SK-N-SH (cell line): ENCODE results near the gene EFCAB6. TPM values are rescaled to one million over a fixed set of nuclear protein-coding genes. Genes with fewer than 3 reads are reported as not detected.

ENCODE experiments used
- CTCF ChIA-PET: fragments of 300-600, 350-600 bp; formaldehyde crosslinking; extraction: SDS; loops from one replicate; lab custom pipeline; 2021; lab: Yijun Ruan, JAX
- POLR2A ChIA-PET: fragments of 350-600 bp; sonication (Branson Sonifier 250); formaldehyde crosslinking; extraction: SDS; loops from one replicate; lab custom pipeline; 2020; ENCODE audit warnings: antibody characterized with exemption, inconsistent platforms; lab: Yijun Ruan, JAX
- DNase-seq: peaks from one replicate; pipeline ENCODE4 v3.0.0; 2012
- H2AFZ ChIP-seq: fragments of 200-600 bp; sonication (generic); 2 replicates; pipeline ENCODE4 v1.8.1; 2016; ENCODE audit warnings: antibody characterized with exemption, mild to moderate bottlenecking, low read depth
- H3F3A ChIP-seq: fragments of 200-600 bp; sonication (generic); replicated peaks from 2 replicates; pipeline ENCODE3; 2016; ENCODE audit warnings: antibody characterized with exemption, mild to moderate bottlenecking; ENCODE audit not compliant: insufficient read depth
- H3K27ac ChIP-seq, 2 experiments: fragments of 200-500 bp in 1 of 2; fragments of 200-600 bp in 1 of 2; sonication (Bioruptor generic) in 1 of 2; sonication (generic), shearing (Covaris generic) in 1 of 2; 2 replicates each; pipeline versions ENCODE4 v1.5.1 to v1.6.1; 2014 to 2016; ENCODE audit warnings: low read depth in 2 of 2, inconsistent platforms in 1 of 2, low read length in 1 of 2, mild to moderate bottlenecking in 1 of 2, mixed read lengths in 1 of 2
- H3K27me3 ChIP-seq: fragments of 200-600 bp; sonication (generic), shearing (Covaris generic); 2 replicates; pipeline ENCODE4 v1.6.1; 2016; ENCODE audit warnings: mixed run types; ENCODE audit not compliant: insufficient read depth
- H3K36me3 ChIP-seq, 2 experiments: fragments of 200-500 bp in 1 of 2; fragments of 200-600 bp in 1 of 2; sonication (Bioruptor generic) in 1 of 2; sonication (generic) in 1 of 2; replicated peaks in 1 of 2; 2 replicates each; pipeline versions ENCODE3 to v1.5.1; 2014 to 2016; ENCODE audit warnings: low read length in 1 of 2, mild to moderate bottlenecking in 1 of 2; ENCODE audit not compliant: insufficient read depth in 2 of 2, control insufficient read depth in 1 of 2
- H3K4me1 ChIP-seq, 2 experiments: fragments of 200-500 bp in 1 of 2; fragments of 200-600 bp in 1 of 2; sonication (Bioruptor generic) in 1 of 2; sonication (generic), shearing (Covaris generic) in 1 of 2; 2 replicates each; pipeline versions ENCODE4 v1.5.1 to v1.6.1; 2014 to 2016; ENCODE audit warnings: low read depth in 1 of 2, low read length in 1 of 2, mixed run types in 1 of 2; ENCODE audit not compliant: insufficient read depth in 2 of 2, control insufficient read depth in 1 of 2
- H3K4me2 ChIP-seq: fragments of 200-600 bp; sonication (generic), shearing (Covaris generic); 2 replicates; pipeline ENCODE4 v1.6.1; 2017; ENCODE audit warnings: mixed run types
- H3K4me3 ChIP-seq, 2 experiments: fragments of 200-500 bp in 1 of 2; fragments of 200-600 bp in 1 of 2; sonication (Bioruptor generic) in 1 of 2; sonication (generic), shearing (Covaris generic) in 1 of 2; 2 replicates each; pipeline versions ENCODE4 v1.5.1 to v1.8.1; 2014 to 2016; ENCODE audit warnings: low read depth in 2 of 2, inconsistent platforms in 1 of 2, low read length in 1 of 2, mild to moderate bottlenecking in 1 of 2, mixed read lengths in 1 of 2, moderate library complexity in 1 of 2
- H3K79me2 ChIP-seq: fragments of 200-600 bp; sonication (generic); 2 replicates; pipeline ENCODE4 v1.8.1; 2017; ENCODE audit warnings: mild to moderate bottlenecking; ENCODE audit not compliant: insufficient read depth
- H3K9ac ChIP-seq: fragments of 200-600 bp; sonication (generic); 2 replicates; pipeline ENCODE4 v1.6.1; 2017; ENCODE audit warnings: mixed run types
- H3K9me2 ChIP-seq: fragments of 200-600 bp; sonication (generic); 2 replicates; pipeline ENCODE4 v1.6.1; 2017; ENCODE audit warnings: mixed run types
- H3K9me3 ChIP-seq: fragments of 200-600 bp; sonication (generic); 2 replicates; pipeline ENCODE4 v1.6.1; 2017; ENCODE audit warnings: mixed run types, mild to moderate bottlenecking, moderate library complexity
- H4K20me1 ChIP-seq: fragments of 200-600 bp; sonication (generic); 2 replicates; pipeline ENCODE4 v1.6.1; 2017; ENCODE audit warnings: mild to moderate bottlenecking, mixed run types; ENCODE audit not compliant: insufficient read depth
- CTCF ChIP-seq: fragments of 200-600 bp; sonication (generic); IDR thresholded peaks from 2 replicates; pipeline ENCODE4 v1.6.1; 2017; ENCODE audit warnings: antibody characterized with exemption, mild to moderate bottlenecking, moderate library complexity
- ELF1 ChIP-seq: IDR thresholded peaks from 2 replicates; pipeline ENCODE4 v1.4.0; 2012
- FOXJ3 ChIP-seq: sonication (generic); formaldehyde crosslinking; IDR thresholded peaks from 2 replicates; pipeline ENCODE4 v1.5.1; 2020; ENCODE audit warnings: mild to moderate bottlenecking, missing genetic modification reagents
- GABPA ChIP-seq: IDR thresholded peaks from 2 replicates; pipeline ENCODE4 v1.4.0; 2012; ENCODE audit warnings: low read depth, mild to moderate bottlenecking
- MXI1 ChIP-seq: IDR thresholded peaks from 2 replicates; pipeline ENCODE4 v1.6.1; 2012; ENCODE audit warnings: mild to moderate bottlenecking, low read depth, low read length, improper control_type of control experiment
- NFIC ChIP-seq: IDR thresholded peaks from 2 replicates; pipeline ENCODE4 v1.4.0; 2012; ENCODE audit warnings: borderline replicate concordance
- POLR2AphosphoS5 ChIP-seq: IDR thresholded peaks from 2 replicates; pipeline ENCODE4 v1.6.1; 2012; ENCODE audit warnings: low read depth, low read length
- RCOR1 ChIP-seq: fragments of 150-350 bp; IDR thresholded peaks from 2 replicates; pipeline ENCODE4 v1.6.1; 2017; ENCODE audit warnings: antibody characterized with exemption, low read length
- REST ChIP-seq: IDR thresholded peaks from 2 replicates; pipeline ENCODE4 v1.6.1; 2012; ENCODE audit warnings: mild to moderate bottlenecking, low read depth, low read length, moderate library complexity
- RXRA ChIP-seq: IDR thresholded peaks from 2 replicates; pipeline ENCODE4 v1.4.0; 2012; ENCODE audit warnings: low read depth, mild to moderate bottlenecking, borderline replicate concordance
- SIN3A ChIP-seq: IDR thresholded peaks from 2 replicates; pipeline ENCODE4 v1.6.1; 2012; ENCODE audit warnings: low read depth, mild to moderate bottlenecking, low read length, moderate library complexity, borderline replicate concordance
- TEAD4 ChIP-seq: IDR thresholded peaks from 2 replicates; pipeline ENCODE4 v1.4.0; 2012; ENCODE audit warnings: mild to moderate bottlenecking, borderline replicate concordance; ENCODE audit not compliant: insufficient read depth
- ZBTB33 ChIP-seq: IDR thresholded peaks from 2 replicates; pipeline ENCODE4 v1.4.0; 2012; ENCODE audit warnings: low read depth, borderline replicate concordance
- WGBS: methylation state at CpG from one replicate; pipeline ENCODE4 v1.1.6; 2017; ENCODE audit warnings: low lambda C conversion rate; 5-methylcytosine and 5-hydroxymethylcytosine counted together
- polyA plus RNA-seq, 3 experiments: library from polyadenylated mRNA; depleted of rRNA; stranded (reverse); fragments of >200 nt; gene quantifications; 2 replicates each; pipeline ENCODE4 v1.2.3, GENCODE V29; 2012
- TF ChIP-seq, protein P1 (sequence below): IDR thresholded peaks from 2 replicates; pipeline ENCODE4; 2012

Gene EFCAB6
- polyA plus RNA-seq, 1 of the 3 experiments (the other 2 are of a cell fraction): 0.46 TPM

DNA sequence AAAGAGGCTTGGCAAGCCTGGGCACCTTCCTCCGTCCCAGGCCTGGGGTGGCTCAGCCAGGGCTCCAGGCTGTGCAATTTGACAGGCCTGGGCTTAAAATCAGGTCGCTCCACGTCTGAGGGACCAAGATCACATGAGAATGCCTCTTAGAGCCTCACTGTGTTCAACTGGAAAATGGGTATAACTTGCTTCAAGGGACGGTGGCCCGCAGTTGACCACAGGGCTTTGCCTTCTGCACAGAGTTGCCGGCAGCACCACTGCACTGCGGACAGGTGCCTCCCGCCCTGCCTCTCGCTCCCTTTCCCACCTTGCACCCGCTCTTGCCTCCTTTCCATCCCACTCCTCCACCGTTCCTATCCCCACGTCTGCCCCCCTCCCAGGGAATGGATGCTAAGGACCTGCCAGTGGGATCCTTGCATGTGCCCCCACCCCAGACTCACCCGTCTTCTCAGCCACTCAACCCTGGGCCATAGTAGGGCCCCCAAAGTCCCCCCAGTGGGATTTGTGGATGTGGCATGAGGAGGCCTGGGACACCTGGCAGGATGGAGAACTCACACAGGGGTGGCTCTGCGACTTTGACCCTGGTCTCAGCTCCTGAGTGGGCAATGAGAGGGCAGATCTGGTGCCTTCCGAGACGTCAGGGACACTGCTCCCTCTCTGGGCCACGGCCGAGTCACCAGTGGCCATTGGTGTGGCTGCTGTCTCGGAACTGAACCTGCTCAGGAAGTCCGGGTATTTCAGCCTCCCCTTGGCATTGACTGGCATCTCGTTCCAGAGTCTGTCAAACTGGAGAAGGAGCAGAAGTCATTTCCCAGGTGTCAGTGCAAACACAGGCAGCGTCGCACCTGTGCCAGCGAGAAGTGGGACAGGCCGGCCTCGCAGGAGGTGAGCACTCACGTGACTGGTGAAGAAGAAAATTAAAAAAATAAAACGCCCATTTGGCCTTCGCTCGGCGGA, 272.3 kb downstream of the EFCAB6 start:
- WGBS: 69% methylated on average over 22 of the region's 31 CpGs
- Histone ChIP-seq H3K27ac (no peak overlapping the region), H3K27me3 (no peaks in the 10 kb centered on the region), H3K4me2 (no peak overlapping the region), H4K20me1 (no peaks in the 10 kb centered on the region), H3K4me3 (no peak overlapping the region), H3K36me3 (no peaks in the 10 kb centered on the region), H3K9me3 (no peaks in the 10 kb centered on the region), H3K9me2 (no peaks in the 10 kb centered on the region), H3F3A (no peaks in the 10 kb centered on the region), H3K4me1 (peaks cover 0 to 2% of the 10 kb centered on the region in 2 experiments; a peak in 1 of 4 replicates), H3K9ac (no peak overlapping the region), H2AFZ (no peak overlapping the region), H3K79me2 (no peaks in the 10 kb centered on the region)
- CTCF ChIA-PET: no interaction called here
- no peak for TF ChIP-seq ZBTB33
- no peak for TF ChIP-seq FOXJ3 (CRISPR knock-in tag)
- no peak for TF ChIP-seq MXI1
- DNase-seq: no peak
- POLR2A ChIA-PET: interaction anchor here (0.6 kb wide), 1 partner anchor 9 kb away, joined by 3 read pairs; no protein-coding TSS in a partner anchor

DNA sequence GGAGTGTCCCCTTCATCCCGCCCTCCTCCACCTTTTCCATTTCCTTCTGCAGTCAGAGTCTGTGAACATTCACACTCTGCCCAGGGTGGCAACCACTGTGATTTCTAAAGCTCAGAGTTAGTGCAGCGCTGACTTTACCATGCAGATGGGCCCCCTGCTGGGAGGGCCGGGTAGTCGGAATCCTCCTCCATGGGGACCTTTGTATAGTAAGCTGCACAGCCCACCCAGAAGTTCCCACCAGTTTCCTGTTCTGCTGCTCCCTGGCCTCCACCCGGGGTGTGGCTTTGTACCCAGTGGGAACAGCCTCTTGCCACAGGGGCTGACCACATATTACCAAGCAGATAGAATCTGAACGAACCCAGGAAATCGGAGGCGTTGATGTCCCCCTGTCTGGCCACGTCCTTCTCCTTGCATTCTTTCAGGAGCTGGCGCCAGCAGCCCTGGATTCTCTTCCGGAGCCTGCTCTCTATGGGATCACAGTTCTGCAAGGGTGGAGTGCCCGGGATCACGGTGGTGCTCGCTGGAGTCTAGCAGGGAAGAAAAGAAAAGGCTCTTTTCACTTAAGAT, 275.0 kb downstream of the EFCAB6 start:
- H3F3A ChIP-seq: no peaks in the 10 kb centered on the region
- no peaks in the 10 kb centered on the region for H3K9me2 ChIP-seq
- H3K9ac ChIP-seq: no peak overlapping the region
- H3K9me3 ChIP-seq: no peaks in the 10 kb centered on the region
- H3K4me2 ChIP-seq: no peak overlapping the region
- H4K20me1 ChIP-seq: no peaks in the 10 kb centered on the region
- peaks cover 0 to 2% of the 10 kb centered on the region in 2 experiments; a peak in 1 of 4 replicates for H3K4me1 ChIP-seq
- no peak overlapping the region for H3K4me3 ChIP-seq
- H3K79me2 ChIP-seq: no peaks in the 10 kb centered on the region
- POLR2A ChIA-PET: no interaction called here
- H2AFZ ChIP-seq: no peak overlapping the region
- H3K27me3 ChIP-seq: no peaks in the 10 kb centered on the region
- H3K27ac ChIP-seq: no peak overlapping the region
- no peak for DNase-seq
- CTCF ChIA-PET: no interaction called here
- no peaks in the 10 kb centered on the region for H3K36me3 ChIP-seq
- 74% methylated on average over 9 of the region's 14 CpGs for WGBS
- TF ChIP-seq POLR2AphosphoS5 (no peak), GABPA (no peak), RXRA (no peak), NFIC (no peak), RCOR1 (no peak), REST (no peak), TEAD4 (no peak), ZBTB33 (no peak), ELF1 (no peak), MXI1 (no peak), SIN3A (no peak), CTCF (no peak)
- TF ChIP-seq, protein P1, sequence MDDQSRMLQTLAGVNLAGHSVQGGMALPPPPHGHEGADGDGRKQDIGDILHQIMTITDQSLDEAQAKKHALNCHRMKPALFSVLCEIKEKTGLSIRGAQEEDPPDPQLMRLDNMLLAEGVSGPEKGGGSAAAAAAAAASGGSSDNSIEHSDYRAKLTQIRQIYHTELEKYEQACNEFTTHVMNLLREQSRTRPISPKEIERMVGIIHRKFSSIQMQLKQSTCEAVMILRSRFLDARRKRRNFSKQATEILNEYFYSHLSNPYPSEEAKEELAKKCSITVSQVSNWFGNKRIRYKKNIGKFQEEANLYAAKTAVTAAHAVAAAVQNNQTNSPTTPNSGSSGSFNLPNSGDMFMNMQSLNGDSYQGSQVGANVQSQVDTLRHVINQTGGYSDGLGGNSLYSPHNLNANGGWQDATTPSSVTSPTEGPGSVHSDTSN: no peak
